ENCODE data around the gene SLC6A6.

- TF ChIP-seq CTCF (IDR thresholded peaks at IDR 0.05) (no peak), POLR2A (IDR thresholded peaks at IDR 0.05) (no peak)
Observed at GRCh38 chr3:14470461-14470860, 68.1 kb downstream of the SLC6A6 start.
